Measurements from ENCODE around the gene MPST.
"Not testable (repeated sequence)": the region's sequence is repeated elsewhere in the genome, so short reads cannot be mapped to it uniquely, and the experiment has no call there.

The MPST gene

DNA sequence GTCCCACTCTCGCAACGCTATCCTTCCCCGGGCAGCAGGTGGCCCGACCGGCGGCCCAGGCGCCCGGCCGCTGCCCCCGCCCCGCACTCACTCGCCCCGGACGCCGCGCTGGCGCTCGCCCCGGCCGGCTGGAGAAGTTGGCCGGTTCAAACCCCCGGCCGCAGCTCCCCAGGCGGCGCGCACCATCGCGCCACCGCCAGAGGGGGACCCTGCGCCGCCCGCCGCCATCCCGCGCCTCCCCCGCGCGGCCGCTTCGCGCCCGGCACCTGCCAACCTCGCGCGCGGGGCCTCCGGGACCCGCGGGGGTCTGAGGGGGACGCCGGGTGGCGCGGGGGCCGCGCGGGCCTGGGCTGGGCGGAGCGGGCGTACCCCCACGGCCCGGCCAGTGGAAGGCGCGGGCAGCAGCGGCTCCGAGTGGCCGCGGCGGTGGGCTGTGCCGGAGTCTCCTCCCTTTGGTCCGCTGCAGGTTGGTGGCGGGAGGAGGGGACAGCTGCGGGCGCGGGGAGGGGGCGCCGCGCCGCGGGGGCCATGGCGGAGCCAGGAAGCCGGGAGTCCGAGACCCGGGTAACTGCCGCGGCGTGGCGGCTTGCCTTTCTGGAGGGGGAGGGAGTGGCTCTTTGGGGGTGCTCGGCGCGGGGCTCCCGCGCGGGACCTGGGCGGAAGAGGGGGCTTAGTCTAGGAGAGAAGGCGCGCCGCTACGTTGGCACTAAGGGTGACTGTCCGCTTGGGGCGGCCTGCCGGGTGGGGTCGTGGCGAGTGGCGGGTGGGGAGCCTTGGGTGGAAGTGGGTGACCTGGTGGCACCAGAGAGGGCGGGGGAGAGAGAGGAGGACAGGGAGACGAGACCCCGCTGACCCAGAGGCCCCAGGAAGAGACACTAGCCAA lies at the start of gene MPST, which contains the start of gene TST:
TSS of gene MPST (plus strand) at position 434 of the 883 bp plus-strand sequence. CDS start at position 529, 95 bp downstream.
TSS of gene TST (minus strand) at position 139 of the 883 bp plus-strand sequence. CDS start 715 bp downstream, outside the sequence.
- DNase-seq: peak; percentile 19 to 33

DNA sequence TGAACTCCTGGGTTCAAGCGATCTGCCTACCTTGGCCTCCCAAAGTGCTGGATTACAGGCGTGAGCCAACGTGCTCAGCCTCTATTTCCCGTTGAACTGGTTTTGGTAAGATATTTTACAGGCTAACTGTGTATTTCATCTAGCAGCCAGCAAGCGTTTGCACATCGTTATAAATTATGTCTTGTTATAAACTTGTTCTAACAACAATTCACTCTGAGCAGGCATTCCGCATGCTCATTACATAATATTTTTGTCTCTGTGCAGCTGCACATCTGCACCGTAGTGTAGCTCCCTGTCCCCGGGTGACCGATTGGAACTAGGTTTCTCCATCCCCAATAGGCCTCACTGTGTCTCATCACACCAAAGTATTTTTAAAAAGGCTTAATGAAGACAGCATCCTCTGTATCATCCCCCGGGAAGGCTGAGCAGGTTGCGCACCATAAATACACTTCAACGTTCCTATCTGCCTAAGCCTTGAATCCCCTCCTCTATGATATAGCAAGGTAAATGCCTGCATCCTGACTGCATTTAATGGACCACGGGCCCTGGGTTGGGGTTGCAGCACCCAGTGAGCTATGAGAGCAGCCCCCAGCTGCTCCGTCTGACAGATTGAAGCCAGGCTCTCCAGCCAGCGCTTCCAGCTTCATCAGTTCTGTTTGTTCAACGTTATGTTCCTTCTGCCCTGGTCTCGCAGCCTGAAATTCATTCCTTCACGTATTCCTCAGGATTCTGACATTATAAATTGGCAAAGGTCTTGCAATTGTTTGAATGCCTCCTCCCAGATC lies 48.0 kb upstream of the MPST start:
- no peak for DNase-seq

- DNase-seq: no peak
Measured at GRCh38 chr22:36976606-36977005, 42.9 kb upstream of the MPST start.

GRCh38 chr22:36977401-36977861 lies 42.1 kb upstream of the MPST start:
- peak; percentile 73 to 76 for DNase-seq

DNA sequence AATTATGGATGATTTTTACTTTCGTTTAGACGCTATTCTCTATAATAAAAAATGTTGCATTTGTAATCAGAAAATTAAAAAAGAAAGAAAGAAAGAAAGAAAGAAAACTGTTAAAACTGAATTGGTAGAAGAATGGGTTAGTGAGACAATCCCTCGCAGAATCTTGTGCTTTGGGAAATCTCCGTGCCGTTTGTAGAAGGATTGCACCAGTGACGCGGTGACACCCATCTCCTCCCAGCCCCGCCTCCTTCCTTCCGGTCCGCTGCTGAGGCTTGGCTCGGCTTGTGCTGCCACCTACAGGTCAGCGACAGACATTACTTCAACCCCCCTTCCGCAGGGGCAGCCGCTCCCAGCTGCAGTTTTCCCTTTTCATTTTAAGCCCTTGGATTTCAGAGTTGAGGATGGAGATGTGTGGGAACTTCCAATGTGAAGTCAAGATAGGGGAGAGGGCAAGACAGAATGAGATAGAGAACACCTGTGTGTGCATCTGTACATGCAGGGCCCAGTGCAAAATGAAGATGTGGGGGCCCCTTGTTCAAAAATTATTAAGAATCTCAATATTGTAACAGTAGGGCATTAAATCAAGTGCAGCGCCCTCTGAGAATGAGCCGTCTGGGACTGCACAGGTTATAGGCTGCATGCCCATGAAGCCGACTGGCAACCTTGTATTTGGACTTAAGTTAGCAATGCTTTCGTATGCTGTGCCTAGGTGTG lies 41.4 kb upstream of the MPST start:
- peak; percentile 91 to 93 for DNase-seq

DNA sequence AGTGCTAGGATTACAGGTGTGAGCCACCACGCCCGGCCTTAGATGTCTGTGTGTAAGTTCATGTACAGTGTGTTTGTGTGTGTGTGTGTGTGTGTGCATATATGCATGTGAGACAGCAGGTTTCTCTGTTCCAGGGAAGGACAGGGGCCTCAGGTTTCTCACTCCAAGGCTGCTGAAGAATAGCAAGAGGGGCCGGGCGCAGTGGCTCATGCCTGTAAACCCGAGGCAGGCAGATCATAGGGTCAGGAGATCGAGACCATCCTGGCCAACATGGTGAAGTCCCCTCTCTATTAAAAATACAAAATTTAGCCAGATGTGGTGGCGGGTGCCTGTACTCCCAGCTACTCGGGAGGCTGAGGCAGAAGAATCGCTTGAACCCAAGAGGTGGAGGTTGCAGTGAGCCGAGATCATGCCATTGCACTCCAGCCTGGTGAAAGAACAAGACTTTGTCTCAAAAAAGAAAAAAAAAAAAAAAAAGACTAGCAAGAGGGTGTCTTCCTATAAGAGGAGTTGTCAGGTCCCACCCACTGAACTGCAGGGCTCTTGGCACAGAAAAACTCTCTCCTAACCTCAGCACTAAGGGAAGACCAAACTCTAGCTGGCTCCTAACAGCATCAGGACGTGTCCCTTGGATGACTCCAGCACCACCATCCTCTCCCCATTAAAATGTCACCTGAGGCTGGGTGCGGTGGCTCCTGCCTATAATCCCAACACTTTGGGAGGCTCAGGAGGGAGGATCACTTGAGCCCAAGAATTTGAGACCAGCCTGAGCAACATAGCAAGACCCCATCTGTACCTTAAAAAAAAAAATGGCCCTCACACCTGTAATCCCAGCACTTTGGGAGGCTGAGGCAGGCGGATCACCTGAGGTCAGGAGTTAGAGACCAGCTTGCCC lies 40.3 kb upstream of the MPST start:
- no peak for DNase-seq

GRCh38 chr22:36981247-36981775 lies 38.2 kb upstream of the MPST start:
- DNase-seq: no peak

DNA sequence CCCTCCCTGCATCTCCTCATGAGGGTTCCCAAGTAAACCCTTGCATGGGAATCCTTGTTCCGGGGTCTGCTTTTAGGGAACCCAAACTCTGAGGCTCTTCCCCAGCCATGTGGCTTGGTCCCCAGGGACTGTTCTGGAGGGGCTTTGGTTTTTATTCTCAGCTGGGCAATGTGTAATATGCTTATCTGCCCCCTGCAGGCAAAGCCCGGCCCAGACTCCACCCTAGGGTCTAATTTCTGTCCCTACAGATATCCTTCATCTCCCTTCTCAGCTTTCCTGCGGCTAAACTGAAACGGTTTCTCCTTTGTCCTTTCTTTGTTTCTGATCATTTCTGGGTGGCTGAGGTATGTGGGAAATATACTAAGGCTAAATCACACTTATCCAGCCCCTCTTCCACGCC lies 37.4 kb upstream of the MPST start:
- DNase-seq: no peak

DNA sequence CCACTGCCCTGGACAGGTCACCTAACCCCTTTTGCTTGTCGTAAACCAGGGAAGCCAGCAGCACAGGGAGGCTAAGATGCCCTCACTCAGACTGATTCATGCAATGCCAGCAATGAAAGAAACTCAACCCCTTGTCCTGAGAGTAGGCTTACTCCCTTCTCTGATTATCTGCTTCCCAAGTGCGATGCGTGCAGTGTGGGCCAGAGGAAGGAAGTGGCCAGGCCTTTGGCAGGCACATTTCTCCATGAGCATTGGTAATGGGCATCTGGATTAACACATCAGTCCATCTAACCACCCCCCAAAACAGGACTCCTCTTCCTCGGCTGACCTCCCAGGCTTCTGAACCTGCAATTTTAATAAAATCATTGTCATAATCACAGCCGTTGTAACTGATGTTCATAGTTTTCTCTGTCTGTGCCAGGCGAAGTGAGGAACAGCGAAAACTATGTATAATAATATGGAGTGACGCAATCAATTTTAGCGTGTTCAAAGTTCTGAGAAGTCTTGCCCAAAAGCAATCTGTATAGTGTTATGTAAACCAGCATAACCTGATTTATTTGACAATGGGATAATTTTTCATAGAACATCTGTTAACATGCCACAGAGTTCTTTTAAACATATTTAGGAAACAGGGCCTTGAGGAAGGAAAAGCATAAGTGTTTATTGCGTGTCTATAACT lies 34.2 kb upstream of the MPST start:
- DNase-seq: no peak

GRCh38 chr22:36986242-36986821 lies 33.2 kb upstream of the MPST start:
- peak; percentile 63 to 72 for DNase-seq

- DNase-seq: no peak
Measured at GRCh38 chr22:36988075-36988832, 31.3 kb upstream of the MPST start.

DNA sequence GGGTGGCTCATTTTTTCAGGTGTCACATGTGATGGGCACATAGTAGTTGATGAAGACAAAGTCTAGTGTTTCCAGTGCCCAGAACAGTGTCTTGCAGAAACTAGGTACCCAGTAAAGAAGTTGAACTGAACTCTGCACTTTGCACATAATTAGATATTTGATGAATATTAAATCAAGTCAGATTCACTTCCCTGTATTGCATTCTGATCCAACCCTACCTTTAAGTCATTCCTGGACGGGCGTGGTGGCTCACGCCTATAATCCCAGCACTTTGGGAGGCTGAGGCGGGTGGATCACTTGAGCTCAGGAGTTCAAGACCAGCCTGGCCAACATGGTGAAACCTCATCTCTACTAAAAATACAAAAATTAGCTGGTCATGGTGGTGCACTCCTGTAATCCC lies 30.5 kb upstream of the MPST start:
- DNase-seq: not testable (repeated sequence)

DNA sequence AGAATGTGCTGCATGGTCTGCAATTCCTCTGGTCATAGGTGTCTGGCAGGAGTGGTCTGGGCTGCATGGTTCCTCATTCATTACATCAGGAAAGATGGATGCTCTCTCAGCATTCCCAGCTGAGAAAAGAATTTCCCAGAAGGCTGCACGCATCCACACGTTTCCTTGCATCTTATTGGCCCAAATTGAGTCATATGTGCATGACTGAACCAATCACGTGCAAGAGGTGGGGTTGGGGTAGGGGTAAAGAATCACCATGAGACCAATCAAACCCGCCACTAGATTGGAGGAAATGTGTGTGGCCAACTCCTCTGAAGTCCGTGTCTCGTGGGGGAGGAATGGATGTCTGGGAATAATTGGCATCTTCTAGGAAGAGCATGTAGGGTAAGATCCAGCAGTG lies 29.1 kb upstream of the MPST start:
- DNase-seq: no peak

- DNase-seq: no peak
Measured at GRCh38 chr22:36991206-36991605, 28.3 kb upstream of the MPST start.

- no peak for DNase-seq
Measured at GRCh38 chr22:36997746-36998145, 21.8 kb upstream of the MPST start.

DNA sequence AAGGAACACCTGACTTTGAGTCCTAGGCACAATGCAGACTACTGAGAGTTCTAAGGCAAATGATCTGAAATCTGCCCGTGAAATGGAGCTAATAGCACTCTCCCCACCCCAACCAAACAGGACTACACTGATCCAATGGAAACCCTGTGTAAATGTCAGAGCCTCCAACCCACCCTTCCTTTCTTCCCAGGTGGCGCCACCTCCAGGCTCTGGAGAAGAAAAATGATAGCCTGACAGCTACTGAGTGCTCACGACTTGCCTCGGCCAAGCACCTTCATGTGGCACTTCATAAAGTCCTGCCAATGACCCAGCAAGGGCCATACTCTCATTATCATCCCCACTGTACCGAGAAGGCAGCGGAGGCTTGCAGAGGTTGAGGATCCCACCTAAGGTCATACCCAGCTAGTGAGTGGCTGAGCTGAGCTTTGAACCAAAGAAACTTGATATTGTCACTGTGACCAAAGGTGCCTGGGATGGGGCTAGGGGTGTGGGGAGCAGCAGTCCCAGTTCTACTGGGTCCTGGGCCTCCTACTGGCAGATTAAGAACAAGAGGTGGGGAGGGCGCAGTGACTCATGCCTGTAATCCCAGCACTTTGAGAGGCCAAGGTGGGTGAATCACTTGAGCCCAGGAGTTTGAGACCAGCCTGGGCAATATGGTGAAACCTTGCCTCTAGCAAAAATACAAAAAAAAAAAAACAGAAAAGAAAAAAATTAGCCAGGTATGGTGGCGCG lies 20.8 kb upstream of the MPST start:
- DNase-seq: no peak

- DNase-seq: no peak
Measured at GRCh38 chr22:36999463-36999862, 20.1 kb upstream of the MPST start.

- no peak for DNase-seq
Measured at GRCh38 chr22:37000676-37001534, 18.6 kb upstream of the MPST start.

All from stimulated activated CD4-positive, alpha-beta T cell treated with anti-CD3 and anti-CD28 coated beads, Interleukin-2, amount 100 ng/mL, for 48 hours (primary cell).